HG03175 (cell line): ENCODE measurements around the gene LRRC37A.
"Not testable (repeated sequence)": the region's sequence is repeated elsewhere in the genome, so short reads cannot be mapped to it uniquely, and the experiment has no call there.

Experiments used
- ATAC-seq: cut with Tn5 transposase; IDR thresholded peaks from one replicate; pipeline ENCODE4 v1.9.1; 2021; ENCODE audit warnings: mild to moderate bottlenecking, moderate library complexity; ENCODE audit not compliant: unreplicated experiment

Gene LRRC37A

DNA sequence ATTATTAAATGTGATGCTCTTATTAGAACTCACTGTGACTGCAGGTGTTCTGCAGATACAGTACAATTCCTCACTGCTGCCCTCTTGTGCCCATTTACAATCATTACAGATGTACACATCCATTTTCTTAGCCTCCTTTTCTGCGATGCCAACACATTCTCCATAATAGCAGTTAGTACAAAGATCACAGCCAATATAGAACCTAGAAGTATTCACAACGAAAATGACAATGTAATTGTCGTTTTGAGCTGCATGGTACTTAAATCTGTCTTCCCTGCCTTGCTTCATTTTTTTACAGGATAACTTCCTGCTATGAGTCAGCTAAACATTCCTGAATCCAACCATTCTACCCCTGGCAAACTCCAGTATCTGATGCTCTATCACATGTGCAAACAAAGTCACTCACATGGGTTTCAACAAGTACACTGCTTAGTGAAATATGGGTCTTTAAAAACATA, 8.1 kb upstream of the LRRC37A start:
- not testable (repeated sequence) for ATAC-seq

DNA sequence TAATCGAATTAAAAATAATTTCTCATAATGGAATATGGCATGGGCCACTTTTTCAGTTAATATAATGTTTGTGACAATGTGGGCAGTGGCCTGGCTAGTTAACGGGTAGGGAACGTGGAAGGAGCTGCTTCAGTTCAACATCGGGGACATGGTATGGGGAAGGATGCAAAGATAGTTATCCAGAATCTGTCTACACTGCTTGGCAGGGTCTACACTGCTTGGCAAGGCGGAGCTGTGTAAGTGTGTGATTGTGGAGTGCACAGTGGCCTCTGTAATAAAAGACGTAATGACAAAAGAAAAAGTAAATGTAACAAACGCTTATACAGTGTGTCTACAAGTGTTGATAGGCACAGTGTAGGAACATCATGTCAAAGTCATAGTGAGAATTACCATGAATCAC, 7.3 kb upstream of the LRRC37A start:
- ATAC-seq = not testable (repeated sequence)

DNA sequence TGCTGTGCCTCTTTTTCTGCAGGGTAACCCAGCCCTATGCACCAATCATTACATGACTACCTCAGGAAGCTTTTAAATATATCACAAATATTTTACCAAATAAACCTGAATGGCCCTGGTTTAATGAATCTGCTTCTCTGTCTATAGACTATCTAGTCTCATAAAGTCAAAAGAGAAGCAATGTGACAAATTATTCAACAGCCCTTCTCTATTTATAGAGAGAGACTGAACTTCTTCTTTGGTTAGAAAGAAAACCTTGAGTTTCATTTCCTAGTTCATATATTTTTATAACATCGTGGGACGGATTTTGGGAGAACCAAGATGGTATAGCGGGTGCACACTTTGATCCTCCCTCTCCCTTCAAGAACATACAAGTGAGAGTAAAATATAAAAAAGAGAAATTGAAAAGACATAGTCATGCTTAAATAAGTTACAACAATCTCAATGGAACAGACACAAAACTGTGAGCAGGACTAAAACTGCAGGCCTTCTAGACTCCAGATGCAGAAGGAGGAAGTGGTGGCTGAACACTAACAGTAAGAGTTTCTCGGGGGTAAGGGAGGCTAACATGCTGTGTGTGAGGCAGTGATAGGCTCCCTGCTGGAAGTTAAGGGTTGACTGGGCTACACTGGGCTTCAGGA, 3.9 kb upstream of the LRRC37A start:
- ATAC-seq = not testable (repeated sequence)

DNA sequence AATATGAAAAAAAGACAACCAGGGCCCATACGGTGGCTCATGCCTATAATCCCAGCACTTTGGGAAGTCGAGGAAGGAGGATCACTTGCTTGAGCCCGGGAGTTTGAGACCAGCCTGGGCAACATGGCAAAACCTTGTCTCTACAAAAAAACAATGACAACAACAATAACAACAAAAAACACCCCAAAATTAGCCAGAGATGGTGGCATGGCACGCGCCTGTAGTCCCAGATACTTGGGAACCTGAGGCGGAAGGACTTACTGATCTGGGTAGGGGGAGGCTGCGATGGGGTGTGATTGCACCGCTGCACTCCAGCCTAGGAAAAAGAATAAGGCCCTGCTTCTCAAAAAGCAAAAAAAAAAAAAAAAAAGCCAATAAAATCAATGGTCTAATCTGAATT, 3.3 kb upstream of the LRRC37A start:
- not testable (repeated sequence) for ATAC-seq

DNA sequence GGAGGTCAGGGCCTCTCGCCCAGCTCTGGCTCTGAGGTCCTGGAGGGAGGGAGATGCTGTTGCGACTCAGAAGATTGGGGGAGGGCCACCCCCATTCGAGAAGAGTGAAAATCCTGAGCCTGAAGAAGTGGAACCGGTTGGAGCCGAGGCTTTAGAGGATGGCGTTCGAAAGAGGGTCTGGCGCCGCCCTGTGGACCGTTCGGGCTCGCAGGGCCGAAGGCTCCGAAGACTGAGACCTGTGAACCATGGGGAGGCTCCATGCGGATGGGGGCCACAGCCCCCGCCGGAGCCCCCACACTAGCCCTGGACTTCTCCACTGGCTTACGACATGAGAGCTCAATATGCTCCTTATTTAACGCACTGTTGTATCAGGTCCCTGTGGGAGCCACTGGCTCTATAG, 46.3 kb downstream of the LRRC37A start:
- not testable (repeated sequence) for ATAC-seq

DNA sequence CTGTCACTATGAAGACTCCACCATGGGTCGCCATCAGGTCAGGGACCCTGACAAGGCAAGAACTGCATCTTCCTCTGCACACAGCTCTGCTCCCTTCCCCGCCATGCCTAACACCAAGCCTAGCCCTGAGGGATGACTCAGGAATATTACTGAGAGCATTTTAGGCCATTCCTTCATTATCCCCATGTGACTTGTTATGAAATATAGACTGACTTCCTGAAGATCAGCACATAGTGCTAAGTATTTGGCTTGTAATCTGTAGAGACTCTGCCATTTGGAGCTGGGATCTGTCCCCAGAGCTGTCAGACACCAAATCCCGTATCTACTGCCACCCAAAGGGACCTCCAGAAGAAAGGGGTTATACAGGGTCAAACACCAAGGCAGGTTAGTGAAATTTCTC, 47.2 kb downstream of the LRRC37A start:
- ATAC-seq = not testable (repeated sequence)

DNA sequence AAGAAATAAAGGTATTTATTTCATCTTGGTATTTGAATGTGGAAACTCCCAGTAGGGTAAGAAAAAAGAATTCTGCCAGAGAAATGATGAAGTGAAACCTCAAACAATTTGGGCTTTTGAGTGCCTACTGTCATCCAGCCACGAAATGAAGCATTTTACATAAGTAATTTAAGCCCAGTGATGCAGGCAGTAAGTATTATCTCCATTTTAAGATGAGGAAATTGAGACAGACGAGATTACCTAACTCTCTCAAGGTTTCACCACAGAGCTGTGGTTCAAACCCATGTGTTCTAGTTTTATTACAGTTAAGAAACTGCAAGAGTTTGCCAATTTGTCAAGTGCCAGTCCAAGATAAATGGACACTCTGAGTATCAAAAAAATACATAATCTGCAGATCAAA, 53.4 kb downstream of the LRRC37A start:
- ATAC-seq = not testable (repeated sequence)

DNA sequence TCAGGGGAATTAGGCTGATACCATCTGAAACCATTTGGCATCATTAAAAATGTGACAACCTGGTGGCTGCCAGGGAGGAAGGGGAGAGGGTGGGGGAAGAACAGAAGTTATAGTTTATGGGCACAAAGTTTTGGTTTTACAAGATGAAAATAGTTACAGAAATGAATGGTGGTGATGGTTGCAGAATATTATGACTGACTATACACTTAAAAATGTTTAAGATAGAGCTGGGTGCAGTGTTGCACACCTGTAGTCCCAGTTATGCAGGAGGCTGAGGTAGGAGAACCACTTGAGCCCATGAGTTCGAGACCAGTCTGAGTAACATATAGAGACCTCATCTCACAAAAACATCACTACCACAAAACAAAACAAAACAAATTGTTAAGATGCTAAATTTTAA, 54.1 kb downstream of the LRRC37A start:
- not testable (repeated sequence) for ATAC-seq

DNA sequence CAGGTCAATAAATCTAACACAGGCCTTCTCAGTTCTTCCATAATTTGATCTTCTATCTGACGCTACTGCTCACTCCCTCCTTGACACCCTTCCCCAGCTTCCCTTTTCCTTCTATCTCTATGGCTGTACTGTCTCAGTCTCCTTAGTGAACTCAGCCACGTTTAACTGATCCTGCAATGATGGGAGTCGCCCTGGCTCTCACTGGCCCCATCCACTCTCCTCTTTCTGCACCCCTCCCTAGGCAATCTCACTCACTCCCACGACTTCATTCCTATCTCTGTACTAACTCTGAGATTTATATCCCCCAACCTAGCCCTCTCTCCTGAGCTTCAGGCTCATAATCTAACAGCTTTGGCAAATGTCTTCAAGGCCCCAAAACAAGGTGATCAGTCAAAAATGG, 58.9 kb downstream of the LRRC37A start:
- not testable (repeated sequence) for ATAC-seq

DNA sequence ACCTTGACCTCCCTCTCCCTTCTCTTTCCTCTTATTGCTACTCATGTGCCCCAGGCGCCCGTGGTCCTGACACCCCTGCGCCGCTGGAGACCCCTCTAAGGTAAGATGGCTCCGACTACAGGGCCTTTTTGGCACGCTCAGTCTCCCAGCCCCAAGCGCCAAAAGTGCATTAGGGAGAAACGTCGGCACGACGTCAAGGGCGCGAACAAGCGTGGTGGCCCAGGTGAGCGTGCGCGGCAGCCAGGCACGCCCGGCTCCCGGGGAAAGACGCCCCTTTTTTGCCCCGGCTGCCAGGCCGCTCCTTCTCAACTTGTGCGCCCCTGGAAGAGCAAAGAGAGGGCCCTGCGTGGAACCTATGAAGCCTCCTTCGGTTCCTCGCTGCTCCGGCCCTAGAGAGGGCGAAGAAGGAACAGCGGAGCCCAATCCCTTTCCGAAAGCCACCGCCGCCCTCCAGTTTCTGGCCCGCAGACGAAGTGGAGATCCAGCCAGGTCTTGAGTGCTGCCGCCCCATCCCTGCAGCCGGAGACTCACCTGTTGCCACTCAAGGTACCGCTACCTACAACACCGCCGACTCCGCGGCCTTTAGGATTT, 66.3 kb downstream of the LRRC37A start:
- peak; percentile 39 for ATAC-seq

DNA sequence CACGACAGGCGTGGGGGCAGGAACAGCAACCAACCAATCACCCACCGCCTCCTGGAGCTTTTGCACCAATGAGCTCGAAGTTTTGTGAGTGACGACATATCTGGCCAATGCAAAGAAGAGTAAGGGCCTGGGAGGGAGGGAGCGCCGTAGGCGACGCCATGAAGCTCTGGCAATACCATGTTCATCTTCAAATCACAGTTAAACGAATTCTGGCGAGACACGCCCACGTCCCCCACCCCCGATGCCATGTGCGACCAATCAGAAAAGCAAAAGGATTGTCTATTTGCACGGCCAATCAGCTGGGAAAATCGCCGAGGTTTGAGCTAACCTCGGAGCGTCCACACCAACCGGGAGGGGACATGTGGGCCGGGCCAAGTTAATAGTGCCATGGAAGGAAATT, 66.8 kb downstream of the LRRC37A start, which contains the start of gene ARL17B:
ARL17B (minus strand) TSS at position 12 of the 400 bp plus-strand sequence. CDS start 3,369 bp downstream, outside the sequence.
- peak; percentile 91 for ATAC-seq

DNA sequence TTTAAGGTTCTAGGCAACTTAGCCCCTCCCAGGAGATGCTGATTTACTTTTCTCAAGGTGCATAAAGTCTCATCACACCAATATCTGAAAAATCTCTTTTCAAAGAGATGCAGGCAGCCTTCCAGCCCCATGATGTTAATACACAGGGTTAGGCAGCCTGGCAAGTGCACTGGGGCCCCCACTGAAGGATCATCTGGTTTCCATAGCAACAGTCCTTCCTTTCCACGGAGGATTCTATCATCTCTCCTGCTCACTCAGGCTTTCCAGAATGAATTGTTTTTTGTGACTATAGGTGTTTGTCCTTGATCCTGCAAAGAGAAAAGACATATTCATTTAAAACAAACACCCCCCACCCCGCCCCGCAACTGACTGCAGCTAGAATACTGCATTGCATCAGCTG, 72.6 kb downstream of the LRRC37A start:
- ATAC-seq = not testable (repeated sequence)

DNA sequence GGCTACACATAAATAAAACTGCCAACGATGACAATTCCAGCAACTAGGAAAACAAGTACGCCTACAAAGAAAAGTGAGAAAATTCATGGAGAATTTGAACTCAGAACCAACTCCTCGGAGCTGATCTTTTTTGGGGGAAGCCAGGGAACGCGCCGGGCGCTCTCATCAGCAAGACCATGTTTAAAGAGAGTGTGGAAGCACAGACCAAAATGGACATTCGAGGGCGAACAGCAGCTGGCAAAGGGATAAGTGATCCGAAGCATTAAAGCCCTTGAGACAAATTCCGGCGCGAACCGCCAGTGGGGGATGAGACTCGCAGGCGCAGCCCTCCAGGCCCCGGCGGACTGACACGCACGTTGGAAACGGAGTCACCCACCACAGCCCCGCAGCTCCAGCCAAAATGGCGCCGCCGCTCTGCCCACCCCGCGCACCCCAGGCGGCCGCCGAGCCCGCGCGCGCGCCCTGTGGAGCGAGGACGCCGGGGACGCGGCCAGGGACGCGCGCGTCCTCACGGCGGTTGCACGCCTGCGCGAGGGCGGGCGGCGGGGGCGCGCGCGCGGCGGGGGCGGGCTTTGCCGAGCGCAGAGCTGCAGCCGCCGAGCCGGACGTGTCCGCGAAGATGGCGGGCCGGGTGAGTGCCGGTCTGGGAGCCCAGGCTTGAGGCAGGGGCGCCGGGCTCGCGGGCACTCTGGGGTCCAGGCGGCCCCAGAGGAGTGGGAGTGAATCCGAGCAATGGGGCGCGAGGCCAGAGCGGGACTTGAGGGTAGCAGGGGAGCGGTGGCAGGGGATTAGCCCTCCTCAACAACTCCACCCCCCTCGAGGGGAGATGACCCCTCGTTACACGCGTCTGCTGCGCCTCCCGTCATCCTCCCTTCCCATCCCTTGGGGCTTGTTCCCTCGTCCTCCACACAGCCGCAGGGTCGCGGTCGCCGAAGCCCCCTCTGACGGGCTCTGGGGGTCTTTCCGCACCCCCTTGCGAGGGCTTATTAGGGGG, 77.6 kb downstream of the LRRC37A start:
- peak; percentile 78 for ATAC-seq

DNA sequence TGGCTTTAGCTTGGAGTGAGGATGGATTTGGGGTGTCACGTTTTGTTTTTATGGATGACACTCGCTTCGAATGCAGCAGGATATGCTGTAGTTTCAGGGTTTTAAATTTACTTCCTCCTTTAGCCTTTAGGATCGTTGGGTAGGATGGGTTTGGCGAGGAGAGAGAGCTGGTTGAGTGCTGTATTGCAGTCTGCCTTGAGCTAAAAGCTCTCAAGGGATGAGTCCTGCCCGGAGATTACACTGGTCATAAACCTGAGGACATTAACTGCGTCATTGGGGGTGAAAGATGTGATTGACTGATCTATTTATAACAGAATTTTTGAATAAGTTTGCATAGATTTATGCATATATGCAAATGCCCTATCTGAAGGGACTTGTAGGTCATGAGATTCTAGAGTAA, 78.5 kb downstream of the LRRC37A start:
- ATAC-seq = peak; percentile 50

DNA sequence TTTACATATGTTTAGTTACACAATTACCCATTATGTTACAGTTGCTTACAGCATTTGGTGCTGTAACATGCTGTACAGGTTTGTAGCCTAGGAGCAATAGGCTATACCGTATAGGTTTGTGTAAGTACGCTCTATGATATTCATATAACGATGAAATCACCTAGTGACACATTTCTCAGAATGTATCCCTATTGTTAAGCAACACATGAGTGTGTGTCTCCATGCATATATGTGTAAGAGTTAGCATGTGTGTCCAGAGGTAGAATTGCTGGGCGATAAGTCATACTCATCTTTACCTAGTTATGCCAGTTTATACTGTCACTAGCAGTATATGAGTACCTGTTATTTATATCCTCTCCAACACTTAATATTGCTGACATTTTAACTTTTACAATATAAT, 88.2 kb downstream of the LRRC37A start:
- not testable (repeated sequence) for ATAC-seq

DNA sequence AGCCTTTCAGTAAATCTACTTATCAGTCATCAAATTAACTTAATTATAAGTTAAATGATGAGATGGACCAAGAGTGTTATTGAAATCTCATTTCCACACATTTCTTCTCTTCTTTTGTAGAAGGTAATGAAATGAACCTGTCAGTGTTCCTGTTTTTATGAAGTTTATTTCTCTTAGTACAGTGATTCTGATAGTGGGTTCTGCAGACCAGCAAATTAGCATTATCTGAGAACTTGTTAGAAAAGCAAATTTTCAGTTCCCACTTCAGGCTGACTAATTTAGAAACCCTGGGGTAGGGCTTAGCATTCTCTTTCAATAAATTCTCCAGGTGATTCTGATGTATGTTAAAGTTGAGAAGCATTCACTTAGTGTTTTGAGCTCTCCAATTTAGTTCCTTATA, 90.6 kb downstream of the LRRC37A start:
- not testable (repeated sequence) for ATAC-seq
